ENCODE results near the gene PHF19.

The PHF19 gene

DNA sequence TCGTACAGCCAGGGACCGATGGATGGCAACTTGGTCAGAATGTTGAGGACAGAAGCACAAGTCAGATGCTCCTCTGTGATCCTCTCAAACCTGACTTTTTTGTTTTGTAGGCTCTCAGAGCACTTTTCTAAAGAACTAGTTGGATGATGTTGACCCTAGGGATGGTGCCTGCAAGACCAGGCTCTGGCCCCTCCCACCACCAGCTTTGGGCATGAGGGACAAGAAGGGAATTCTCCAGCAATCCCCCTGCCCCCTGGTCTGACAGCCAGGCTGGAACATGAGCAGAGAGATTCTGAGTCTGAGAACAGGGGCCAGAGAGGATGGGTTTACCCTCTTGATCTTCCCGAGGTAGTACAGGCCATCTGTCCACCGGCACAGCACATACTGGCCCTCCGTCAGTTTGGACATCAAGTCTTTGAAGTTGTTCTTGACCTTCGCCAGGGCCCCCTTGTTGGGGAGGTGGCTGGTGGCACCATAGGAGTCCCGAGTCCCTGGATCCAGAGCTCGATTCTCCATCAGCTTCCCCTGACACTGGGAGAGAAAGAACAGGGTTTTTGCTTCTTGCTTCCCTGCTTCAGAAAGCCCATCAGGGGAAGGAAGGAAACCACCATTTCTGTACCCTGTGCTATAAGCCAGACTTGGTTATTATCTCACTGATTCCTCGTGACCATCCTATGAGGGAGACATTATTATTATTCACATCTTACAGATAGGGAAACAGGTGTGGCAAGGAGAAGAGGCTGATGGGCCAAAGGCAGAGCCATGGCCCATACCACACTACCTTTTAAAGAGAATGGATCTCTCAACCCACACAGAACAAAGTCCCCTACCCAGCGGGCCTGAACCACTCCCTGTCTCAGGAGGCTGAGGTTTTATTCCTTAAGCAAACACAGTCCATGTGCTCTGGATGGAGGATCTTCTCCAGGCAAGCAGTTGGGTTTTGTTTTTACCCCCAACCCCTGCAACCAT lies 2.5 kb downstream of the PHF19 start:
- no peak for DNase-seq (ENCODE audit: extremely low read depth in 1 of 2, low read depth in 1 of 2)

DNA sequence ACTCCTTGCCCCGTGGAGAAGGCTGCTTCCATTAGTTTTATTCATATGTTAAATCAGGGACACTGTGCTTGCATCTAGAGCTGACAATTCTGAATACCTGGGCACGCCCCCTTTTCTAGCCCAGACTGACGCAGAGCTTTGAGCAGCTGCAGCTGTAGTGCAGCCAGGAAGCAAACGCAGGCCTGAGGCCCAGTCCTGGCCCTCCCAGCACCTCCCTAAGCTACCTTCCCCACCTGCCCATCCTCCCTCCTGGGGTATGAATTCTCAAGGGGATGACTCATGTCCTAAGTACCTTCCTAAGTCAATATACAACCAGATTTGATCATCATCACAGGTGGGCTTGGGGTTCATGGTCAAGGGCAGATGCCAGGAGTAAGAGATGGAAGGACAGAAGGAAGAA lies 3.5 kb downstream of the PHF19 start:
- no peak for DNase-seq (ENCODE audit: extremely low read depth in 1 of 2, low read depth in 1 of 2)

- no peak for DNase-seq (ENCODE audit: extremely low read depth in 1 of 2, low read depth in 1 of 2)
These were observed 4.0 kb downstream of the PHF19 start for GRCh38 chr9:120872791-120873502.

DNA sequence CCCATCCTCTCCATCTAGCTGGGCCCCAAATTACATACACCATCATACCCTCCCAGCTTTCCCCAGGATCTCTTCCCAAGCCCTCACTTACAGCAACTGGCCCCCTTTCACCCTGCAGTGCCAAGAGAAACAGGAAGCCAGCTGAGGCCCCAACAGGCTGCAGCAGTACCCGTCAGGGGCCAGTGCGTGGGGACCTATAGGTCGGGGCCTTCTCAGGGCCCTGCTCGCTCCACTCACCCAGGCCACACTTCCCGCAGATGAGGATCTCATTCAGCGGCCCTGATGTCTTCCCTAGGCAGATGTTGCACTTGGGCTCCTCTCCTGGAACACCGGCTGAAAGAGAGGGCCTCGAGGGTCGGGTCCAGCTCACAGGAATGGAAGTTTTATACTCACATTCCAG lies 6.8 kb downstream of the PHF19 start:
- DNase-seq (ENCODE audit: extremely low read depth in 1 of 2, low read depth in 1 of 2) = no peak

DNA sequence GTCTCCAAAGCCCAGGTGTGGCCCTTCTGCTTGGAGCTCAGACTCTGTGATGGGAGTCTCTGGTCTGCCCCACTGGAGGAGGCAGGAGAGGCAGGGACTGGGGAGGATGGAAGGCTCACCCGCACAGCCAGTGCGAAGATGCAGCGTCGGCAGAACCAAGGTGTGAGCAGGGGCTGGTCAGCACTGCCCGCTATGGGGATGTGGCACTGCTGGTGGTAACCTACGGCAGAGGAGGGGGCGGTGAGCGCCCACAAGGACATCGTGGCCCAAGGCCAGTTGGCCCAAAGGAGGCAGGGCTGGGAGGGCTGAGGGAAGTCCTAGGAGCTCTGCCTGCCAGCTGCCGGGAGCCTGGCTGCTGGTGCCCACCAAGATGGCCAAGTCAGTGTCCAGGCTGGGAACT lies 7.3 kb downstream of the PHF19 start:
- DNase-seq (ENCODE audit: extremely low read depth in 1 of 2, low read depth in 1 of 2) = no peak

DNA sequence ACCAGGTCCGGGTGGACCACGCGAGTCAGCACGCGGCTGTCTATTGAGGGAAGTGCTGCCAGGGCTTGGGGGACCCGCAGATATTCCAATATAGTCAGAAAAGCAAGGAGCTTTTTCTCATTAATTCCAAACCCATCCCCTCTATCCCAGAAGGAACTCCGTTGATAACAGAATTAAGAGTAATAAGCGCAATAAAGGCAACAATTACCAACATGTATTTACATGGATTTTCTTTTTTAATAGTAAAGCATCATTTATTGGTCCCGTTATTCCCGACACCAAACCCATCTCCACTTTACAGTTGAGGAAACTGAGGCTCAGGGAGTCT lies 7.7 kb downstream of the PHF19 start:
- no peak for DNase-seq (ENCODE audit: extremely low read depth in 1 of 2, low read depth in 1 of 2)

GRCh38 chr9:120868676-120869359 lies 8.2 kb downstream of the PHF19 start:
- DNase-seq (ENCODE audit: extremely low read depth in 1 of 2, low read depth in 1 of 2) = peak; percentile 95 to 97

GRCh38 chr9:120868339-120868675 lies 8.7 kb downstream of the PHF19 start:
- no peak for DNase-seq (ENCODE audit: extremely low read depth in 1 of 2, low read depth in 1 of 2)

GRCh38 chr9:120867676-120868338 lies 9.2 kb downstream of the PHF19 start:
- no peak for DNase-seq (ENCODE audit: extremely low read depth in 1 of 2, low read depth in 1 of 2)

GRCh38 chr9:120866651-120867050 lies 10.3 kb downstream of the PHF19 start:
- no peak for DNase-seq (ENCODE audit: extremely low read depth in 1 of 2, low read depth in 1 of 2)

GRCh38 chr9:120865809-120866208 lies 11.2 kb downstream of the PHF19 start:
- DNase-seq (ENCODE audit: extremely low read depth in 1 of 2, low read depth in 1 of 2) = no peak

DNA sequence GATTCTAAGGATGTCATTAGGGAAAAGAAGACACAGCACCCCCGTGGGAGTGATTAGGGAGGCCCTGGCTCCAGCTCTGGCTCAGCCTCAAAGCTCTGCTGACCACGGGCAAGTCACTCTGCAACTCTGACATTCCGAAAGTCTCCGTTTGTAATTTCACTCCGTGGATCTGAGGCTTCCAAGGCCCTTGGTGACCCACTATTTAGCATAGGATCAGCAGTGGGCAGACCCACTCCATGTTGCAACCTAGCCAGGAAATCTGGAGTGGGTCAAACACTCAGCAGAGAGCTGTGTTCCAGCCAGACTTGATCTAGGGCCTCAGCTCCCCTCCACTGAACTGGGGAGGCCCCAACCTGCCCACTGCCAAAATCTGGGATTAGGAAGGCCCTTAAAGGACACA lies 11.8 kb downstream of the PHF19 start:
- no peak for DNase-seq (ENCODE audit: extremely low read depth in 1 of 2, low read depth in 1 of 2)

DNA sequence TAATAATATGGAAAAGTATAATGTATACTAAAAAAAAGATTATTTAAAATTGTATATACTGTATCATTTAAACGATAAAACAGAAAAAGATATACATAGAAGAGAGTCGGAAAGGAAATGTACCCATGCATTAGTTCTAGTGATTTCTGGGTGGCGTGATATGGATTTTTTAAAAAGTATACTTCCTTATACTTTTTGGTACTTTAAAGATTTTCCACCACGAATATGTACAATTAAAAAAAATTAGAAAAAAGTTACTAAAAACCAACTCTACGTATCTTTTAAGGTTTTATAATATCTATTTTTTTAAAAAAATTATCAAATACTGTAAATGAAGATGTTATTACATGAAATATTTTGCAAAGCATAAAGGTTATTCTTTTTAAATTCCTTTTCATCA lies 12.3 kb downstream of the PHF19 start:
- DNase-seq (ENCODE audit: extremely low read depth in 1 of 2, low read depth in 1 of 2) = no peak

GRCh38 chr9:120863833-120864232 lies 13.2 kb downstream of the PHF19 start:
- no peak for DNase-seq (ENCODE audit: extremely low read depth in 1 of 2, low read depth in 1 of 2)

- DNase-seq (ENCODE audit: extremely low read depth in 1 of 2, low read depth in 1 of 2) = no peak
These were observed 14.5 kb downstream of the PHF19 start for GRCh38 chr9:120862452-120862851.

- DNase-seq (ENCODE audit: extremely low read depth in 1 of 2, low read depth in 1 of 2) = no peak
These were observed 15.1 kb downstream of the PHF19 start for GRCh38 chr9:120861935-120862334.

- no peak for DNase-seq (ENCODE audit: extremely low read depth in 1 of 2, low read depth in 1 of 2)
These were observed 16.9 kb downstream of the PHF19 start for GRCh38 chr9:120860083-120860482.

DNA sequence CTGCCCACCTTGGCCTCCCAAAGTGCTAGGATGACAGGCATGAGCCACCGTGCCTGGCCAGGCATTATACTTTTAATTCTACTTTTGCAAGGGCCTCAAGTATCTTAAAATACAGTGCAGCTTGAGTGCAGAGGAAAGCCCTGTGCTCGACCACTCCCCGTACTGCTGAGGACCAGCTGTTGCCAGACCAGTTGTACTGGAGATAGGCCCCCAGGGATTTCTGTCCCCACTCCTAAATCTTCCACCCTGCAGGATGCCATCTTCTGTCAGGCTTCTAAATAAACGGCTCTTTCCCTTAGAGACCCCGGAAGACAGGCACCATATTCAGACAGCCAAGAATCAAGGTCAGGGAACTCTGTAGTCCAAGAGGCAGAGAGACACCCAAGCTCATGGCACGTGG lies 17.6 kb downstream of the PHF19 start:
- DNase-seq (ENCODE audit: extremely low read depth in 1 of 2, low read depth in 1 of 2) = no peak

GRCh38 chr9:120857902-120858301 lies 19.1 kb downstream of the PHF19 start:
- DNase-seq (ENCODE audit: extremely low read depth in 1 of 2, low read depth in 1 of 2) = no peak

DNA sequence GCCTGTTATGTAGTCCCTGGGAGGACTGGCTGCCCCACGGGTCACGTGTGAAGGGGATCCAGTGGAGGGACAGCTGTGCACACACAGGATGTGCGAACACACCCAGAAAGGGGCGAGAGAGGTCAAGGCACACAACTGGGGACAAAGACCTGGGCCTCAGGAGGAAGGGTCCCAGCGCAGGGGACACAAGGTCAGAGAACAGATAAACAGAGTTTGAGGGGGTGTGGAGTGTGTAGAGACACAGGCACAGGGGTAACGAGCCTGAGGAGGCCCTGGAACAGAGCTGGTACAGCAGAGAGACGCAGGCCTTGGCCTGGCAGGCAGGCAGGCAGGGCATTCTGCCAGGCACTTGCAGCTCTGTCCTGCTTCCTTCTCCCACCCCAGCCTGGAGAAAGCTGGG lies 19.5 kb downstream of the PHF19 start:
- DNase-seq (ENCODE audit: extremely low read depth in 1 of 2, low read depth in 1 of 2) = no peak

DNA sequence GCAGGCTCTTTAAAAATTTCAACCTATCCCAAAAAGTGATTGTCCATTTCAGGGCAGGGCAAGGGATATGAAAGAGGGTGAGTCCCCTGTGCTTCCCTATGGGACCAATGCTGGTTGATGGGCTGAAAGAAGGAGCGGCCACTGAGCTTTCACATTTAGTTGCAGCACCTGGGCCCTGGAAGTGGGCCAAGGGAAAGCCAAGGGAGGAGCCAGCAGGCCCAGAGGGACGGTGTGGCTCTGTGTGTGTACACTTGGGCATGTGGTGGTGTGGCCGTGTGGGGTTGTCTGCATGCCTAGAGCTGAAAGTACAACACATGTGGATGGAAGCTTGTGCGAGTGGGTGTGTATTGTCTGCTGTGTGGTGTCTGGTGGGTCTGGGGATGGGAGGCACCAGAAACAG lies 20.3 kb downstream of the PHF19 start:
- no peak for DNase-seq (ENCODE audit: extremely low read depth in 1 of 2, low read depth in 1 of 2)

Data from stimulated activated CD8-positive, alpha-beta memory T cell treated with anti-CD3 and anti-CD28 coated beads, Interleukin-7, amount 100 ng/mL, for 48 hours (primary cell).